B cell (primary cell): ENCODE data around the gene SKIC8. TPM values are rescaled to one million over a fixed set of nuclear protein-coding genes. Genes with fewer than 3 reads are reported as not detected.
A peak's percentile ranks its signal among the peaks of the same experiment; 100 is the strongest.

Experiments used
- ATAC-seq: fragments of 200-7000 bp; cut with Tn5 transposase; one replicate; pipeline ENCODE4 v1.10.0; 2021; ENCODE audit warnings: low read depth, mild to moderate bottlenecking, moderate number of reproducible peaks, moderate library complexity
- CTCF ChIA-PET: fragments of 350-600 bp; sonication (Branson Sonifier 250); formaldehyde crosslinking; loops from one replicate; lab custom pipeline; 2021; ENCODE audit warnings: antibody characterized with exemption, inconsistent platforms; lab: Charles Lee
- POLR2A ChIA-PET: fragments of 350-600 bp; sonication (Branson Sonifier 250); formaldehyde crosslinking; loops from one replicate; lab custom pipeline; 2021; ENCODE audit warnings: antibody characterized with exemption; lab: Charles Lee
- DNase-seq: peaks from one replicate; pipeline ENCODE4 v3.0.0; 2013
- H2AFZ ChIP-seq: 2 replicates; pipeline ENCODE4 v1.6.1; 2012; ENCODE audit warnings: mild to moderate bottlenecking, low read depth, low read length; ENCODE audit not compliant: insufficient read depth, poor library complexity, severe bottlenecking
- H3K27ac ChIP-seq, 2 donors: 1 replicate in 1 of 2; 2 replicates in 1 of 2; pipeline ENCODE4 v1.5.1; 2012 to 2013; ENCODE audit warnings: low read length in 2 of 2, mild to moderate bottlenecking in 2 of 2, moderate library complexity in 1 of 2
- H3K27me3 ChIP-seq, 4 experiments: fragments of 200-600 bp in 1 of 4; sonication (generic) in 1 of 4; replicated peaks in 1 of 4; 1 replicate in 2 of 4; 2 replicates in 2 of 4; pipeline versions ENCODE4 v1.6.1 to v1.7.0; 2013 to 2016; ENCODE audit warnings: low read length in 3 of 4, mild to moderate bottlenecking in 2 of 4, mixed read lengths in 1 of 4, moderate library complexity in 1 of 4; ENCODE audit not compliant: insufficient read depth in 4 of 4, control insufficient read depth in 3 of 4; ENCODE audit errors: control extremely low read depth in 1 of 4
- H3K36me3 ChIP-seq, 2 experiments: replicated peaks in 1 of 2; 1 replicate in 1 of 2; 2 replicates in 1 of 2; pipeline versions ENCODE4 v1.6.1 to v1.7.1; 2013; ENCODE audit warnings: low read length in 1 of 2; ENCODE audit not compliant: insufficient read depth in 2 of 2, control insufficient read depth in 1 of 2; ENCODE audit errors: control extremely low read depth in 1 of 2, extremely low read depth in 1 of 2
- H3K4me1 ChIP-seq, 2 donors: fragments of 200-600 bp in 1 of 2; sonication (generic) in 1 of 2; 1 replicate in 1 of 2; 2 replicates in 1 of 2; pipeline versions ENCODE4 v1.5.1 to v1.6.1; 2013 to 2017; ENCODE audit warnings: low read length in 2 of 2; ENCODE audit not compliant: control insufficient read depth in 2 of 2, insufficient read depth in 2 of 2
- H3K4me2 ChIP-seq: replicated peaks from 2 replicates; pipeline ENCODE3; 2012; ENCODE audit warnings: mild to moderate bottlenecking, low read depth, low read length; ENCODE audit not compliant: poor library complexity, severe bottlenecking
- H3K4me3 ChIP-seq, 5 experiments: fragments of 200-600 bp in 1 of 5; sonication (generic) in 1 of 5; 1 replicate in 3 of 5; 2 replicates in 2 of 5; pipeline versions ENCODE4 v1.5.1 to v1.7.0; 2011 to 2016; ENCODE audit warnings: low read length in 4 of 5, mild to moderate bottlenecking in 4 of 5, low read depth in 2 of 5, control low read depth in 1 of 5, moderate library complexity in 1 of 5; ENCODE audit not compliant: insufficient read depth in 1 of 5; ENCODE audit errors: control extremely low read depth in 1 of 5, extremely low read depth in 1 of 5
- H3K79me2 ChIP-seq: fragments of 200-600 bp; sonication (generic); one replicate; pipeline ENCODE4 v1.6.0; 2016; ENCODE audit warnings: low read length; ENCODE audit not compliant: control insufficient read depth, insufficient read depth
- H3K9ac ChIP-seq: fragments of 200-600 bp; sonication (generic); 2 replicates; pipeline ENCODE4 v1.6.1; 2017; ENCODE audit warnings: mild to moderate bottlenecking, low read length, moderate library complexity
- H3K9me3 ChIP-seq, 3 donors: one replicate each; pipeline versions ENCODE4 v1.6.1 to v1.7.1; 2013; ENCODE audit warnings: low read length in 2 of 3; ENCODE audit not compliant: control insufficient read depth in 2 of 3, insufficient read depth in 1 of 3; ENCODE audit errors: control extremely low read depth in 1 of 3
- H4K20me1 ChIP-seq: 2 replicates; pipeline ENCODE4 v1.6.0; 2012; ENCODE audit warnings: mild to moderate bottlenecking, low read length; ENCODE audit not compliant: insufficient read depth, control insufficient read depth, poor library complexity, severe bottlenecking
- H3K27ac Mint-ChIP-seq: one replicate; pipeline ENCODE4 v1.8.0; 2021; ENCODE audit warnings: mixed read lengths
- H3K27me3 Mint-ChIP-seq: one replicate; pipeline ENCODE4 v1.8.0; 2021; ENCODE audit warnings: mixed read lengths
- H3K4me1 Mint-ChIP-seq: one replicate; pipeline ENCODE4 v1.8.0; 2021; ENCODE audit warnings: mixed read lengths
- H3K4me3 Mint-ChIP-seq: one replicate; pipeline ENCODE4 v1.8.0; 2021; ENCODE audit warnings: mixed read lengths
- H3K9me3 Mint-ChIP-seq: one replicate; pipeline ENCODE4 v1.8.0; 2022; ENCODE audit warnings: mixed read lengths; ENCODE audit not compliant: insufficient read depth
- CTCF ChIP-seq: fragments of 200-600 bp; IDR thresholded peaks from one replicate; pipeline ENCODE4 v1.8.0; 2022; ENCODE audit warnings: antibody characterized with exemption, mild to moderate bottlenecking
- EZH2 ChIP-seq: IDR thresholded peaks from 2 replicates; pipeline ENCODE4 v1.6.1; 2012; ENCODE audit warnings: borderline replicate concordance, low read depth, mild to moderate bottlenecking, moderate library complexity, low read length; ENCODE audit not compliant: insufficient read depth, poor library complexity, severe bottlenecking
- WGBS: methylation state at CpG from one replicate; pipeline ENCODE4 v1.1.5; 2013; ENCODE audit warnings: missing lambda C conversion rate; ENCODE audit not compliant: insufficient coverage; 5-methylcytosine and 5-hydroxymethylcytosine counted together
- intact Hi-C: fragments of 100-400 bp; cut with micrococcal nuclease; formaldehyde crosslinking; loops from one replicate; pipeline ENCODE4 v1.10.0; 2022
- polyA plus RNA-seq: library from polyadenylated mRNA; depleted of rRNA; stranded (reverse); fragments of >200 nt; gene quantifications from 2 replicates; pipeline ENCODE4 v1.2.3, GENCODE V29; 2012
- total RNA-seq, 2 donors: library from RNA; stranded (reverse); fragments of 120-200 nt in 1 of 2; gene quantifications; 1 replicate in 1 of 2; 2 replicates in 1 of 2; pipeline versions ENCODE4 v1.2.3 to v1.2.4, GENCODE V29; 2013 to 2022

Gene SKIC8
- total and polyA plus RNA-seq, 2 donors (not counting 1 experiment from before 2014, with no cell fraction given): 31.9 to 40.2 TPM

DNA sequence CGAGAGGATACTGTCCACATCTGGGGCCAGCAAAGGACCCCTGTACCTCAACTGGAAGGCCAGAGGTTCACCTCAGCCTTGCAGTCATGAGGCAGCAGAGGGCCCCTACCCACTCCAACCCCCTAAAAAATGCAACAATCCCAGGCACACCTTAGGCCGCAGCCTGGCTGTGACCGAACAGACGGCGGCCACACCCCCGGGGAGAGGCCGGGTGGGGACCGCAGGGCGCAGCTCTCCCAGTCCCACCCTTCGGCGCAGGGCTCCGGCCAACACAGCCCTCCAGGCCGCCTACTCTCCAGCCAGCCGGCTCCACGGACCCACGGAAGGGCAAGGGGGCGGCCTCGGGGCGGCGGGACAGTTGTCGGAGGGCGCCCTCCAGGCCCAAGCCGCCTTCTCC lies 35.5 kb downstream of the SKIC8 start:
- ATAC-seq (no peak), DNase-seq (no peak)
- CTCF ChIA-PET: interaction anchor here (1.4 kb wide), 1 partner anchor 68 kb away, joined by 5 read pairs; no protein-coding TSS in a partner anchor
- POLR2A ChIA-PET: no interaction called here
- no peaks in the 10 kb centered on the region for H3K36me3 ChIP-seq
- WGBS: 94% methylated on average over 23 of the region's 23 CpGs
- Mint-ChIP-seq H3K4me1 (peaks cover 13% of the 10 kb centered on the region), H3K27me3 (no peaks in the 10 kb centered on the region), H3K9me3 (no peaks in the 10 kb centered on the region), H3K4me3 (peak overlapping the region; percentile 78), H3K27ac (peak overlapping the region; percentile 41)
- H3K9ac ChIP-seq: peak overlapping the region; percentile 78
- H3K27me3 ChIP-seq: peaks cover 0 to 3% (median 0%) of the 10 kb centered on the region in 4 experiments
- H4K20me1 ChIP-seq: no peaks in the 10 kb centered on the region
- intact Hi-C loops: loop anchor here (1.0 kb wide), 1 partner anchor 35 kb away; the partner anchor contains the start of gene SKIC8
- no peaks in the 10 kb centered on the region for H3K9me3 ChIP-seq
- H3K27ac ChIP-seq: peak overlapping the region in 1 of 2 donors; percentile 73
- H3K79me2 ChIP-seq: no peaks in the 10 kb centered on the region
- H3K4me1 ChIP-seq: peaks cover 10% of the 10 kb centered on the region in 2 donors
- no peak for TF ChIP-seq CTCF
- H3K4me2 ChIP-seq: peak overlapping the region; percentile 82
- H2AFZ ChIP-seq: peak overlapping the region; percentile 80
- peak overlapping the region in 4 of 5 experiments; percentile 55 to 80 (median 68) for H3K4me3 ChIP-seq

- Mint-ChIP-seq H3K27me3 (no peaks in the 10 kb centered on the region), H3K27ac (peak overlapping the region; percentile 41), H3K4me3 (peak overlapping the region; percentile 78), H3K4me1 (peaks cover 13% of the 10 kb centered on the region), H3K9me3 (no peaks in the 10 kb centered on the region)
- TF ChIP-seq EZH2: no peak
- no peak for TF ChIP-seq CTCF
- Histone ChIP-seq H3K27me3 (peaks cover 0 to 3% (median 0%) of the 10 kb centered on the region in 4 experiments), H3K36me3 (no peaks in the 10 kb centered on the region), H3K79me2 (no peaks in the 10 kb centered on the region), H3K27ac (no peak overlapping the region), H4K20me1 (no peaks in the 10 kb centered on the region), H3K9ac (no peak overlapping the region), H3K4me1 (peaks cover 10% of the 10 kb centered on the region in 2 donors), H2AFZ (no peak overlapping the region), H3K9me3 (no peaks in the 10 kb centered on the region), H3K4me3 (no peak overlapping the region), H3K4me2 (no peak overlapping the region)
- ATAC-seq: no peak
- WGBS: 93% methylated on average over 6 of the region's 7 CpGs
- DNase-seq: peak; percentile 12
- intact Hi-C loops: no loop called here
- ChIA-PET POLR2A (no interaction called here), CTCF (interaction anchor here (1.1 to 1.2 kb wide), 2 partner anchors 155 to 304 kb away, joined by 3 to 4 read pairs; no protein-coding TSS in a partner anchor)
Observed at GRCh38 chr15:78263351-78263781, 36.0 kb downstream of the SKIC8 start.
